OCI-LY1 (cell line): ENCODE results near the gene FGF7.
A peak's percentile ranks its signal among the peaks of the same experiment; 100 is the strongest.

Experiments used
- H2AFZ ChIP-seq: fragments of 200-600 bp; sonication (generic), shearing (Covaris generic); 2 replicates; pipeline ENCODE4 v1.6.0; 2014; ENCODE audit warnings: antibody characterized with exemption, mild to moderate bottlenecking, low read length
- H3F3A ChIP-seq: fragments of 200-600 bp; sonication (generic), shearing (Covaris generic); 2 replicates; pipeline ENCODE4 v1.6.0; 2014; ENCODE audit warnings: mild to moderate bottlenecking, antibody characterized with exemption, low read length, moderate library complexity; ENCODE audit not compliant: insufficient read depth
- H3K27ac ChIP-seq: fragments of 200-600 bp; sonication (generic); 2 replicates; pipeline ENCODE4 v1.5.1; 2014; ENCODE audit warnings: low read length, mixed run types, mild to moderate bottlenecking, low read depth; ENCODE audit not compliant: poor library complexity, severe bottlenecking
- H3K27me3 ChIP-seq: fragments of 200-600 bp; sonication (generic); 2 replicates; pipeline ENCODE4 v1.6.0; 2014; ENCODE audit warnings: antibody characterized with exemption, mild to moderate bottlenecking, low read length, moderate library complexity; ENCODE audit not compliant: insufficient read depth
- H3K36me3 ChIP-seq: fragments of 200-600 bp; sonication (generic); 2 replicates; pipeline ENCODE4 v1.6.1; 2014; ENCODE audit warnings: mild to moderate bottlenecking, antibody characterized with exemption, low read length, moderate library complexity, mixed read lengths; ENCODE audit not compliant: insufficient read depth
- H3K4me1 ChIP-seq: fragments of 200-600 bp; sonication (generic); 2 replicates; pipeline ENCODE4 v1.5.1; 2014; ENCODE audit warnings: mild to moderate bottlenecking, low read length, moderate library complexity; ENCODE audit not compliant: insufficient read depth, severe bottlenecking
- H3K4me2 ChIP-seq: fragments of 200-600 bp; sonication (generic), shearing (Covaris generic); 2 replicates; pipeline ENCODE4 v1.6.1; 2014; ENCODE audit warnings: low read length
- H3K4me3 ChIP-seq: fragments of 200-600 bp; sonication (generic); 2 replicates; pipeline ENCODE4 v1.5.1; 2014; ENCODE audit warnings: low read length, low read depth, mild to moderate bottlenecking, mixed read lengths; ENCODE audit not compliant: poor library complexity, severe bottlenecking
- H3K79me2 ChIP-seq: fragments of 200-600 bp; shearing (Covaris generic); 2 replicates; pipeline ENCODE4 v1.6.1; 2016; ENCODE audit warnings: mixed run types, low read length, mixed read lengths; ENCODE audit not compliant: insufficient read depth
- H3K9ac ChIP-seq: fragments of 200-600 bp; sonication (generic), shearing (Covaris generic); 2 replicates; pipeline ENCODE4 v1.6.1; 2014; ENCODE audit warnings: mild to moderate bottlenecking, low read length, mixed read lengths
- H3K9me2 ChIP-seq: fragments of 200-600 bp; sonication (generic), shearing (Covaris generic); 2 replicates; pipeline ENCODE4 v1.6.1; 2014; ENCODE audit warnings: low read depth, mild to moderate bottlenecking, low read length, mixed read lengths
- H3K9me3 ChIP-seq: fragments of 200-600 bp; shearing (Covaris generic); 2 replicates; pipeline ENCODE4 v1.6.1; 2014; ENCODE audit warnings: low read length, mixed read lengths
- H4K20me1 ChIP-seq: fragments of 200-600 bp; sonication (generic), shearing (Covaris generic); 2 replicates; pipeline ENCODE4 v1.6.0; 2016; ENCODE audit warnings: mild to moderate bottlenecking, low read length; ENCODE audit not compliant: insufficient read depth
- CTCF ChIP-seq: fragments of 200-600 bp; sonication (generic), shearing (Covaris generic); IDR thresholded peaks from 2 replicates; pipeline ENCODE4 v1.5.1; 2017; ENCODE audit warnings: mild to moderate bottlenecking, antibody characterized with exemption, low read length, moderate library complexity, mixed read lengths
- EZH2 ChIP-seq: fragments of 200-600 bp; sonication (generic), shearing (Covaris generic); IDR thresholded peaks from 2 replicates; pipeline ENCODE4 v1.8.0; 2017; ENCODE audit warnings: borderline replicate concordance, mixed run types, mild to moderate bottlenecking, antibody characterized with exemption, low read length, moderate library complexity, mixed read lengths

The FGF7 gene

GRCh38 chr15:49423021-49423420 is at the start of gene FGF7:
Gene FGF7 (plus strand): TSS chr15:49423242. CDS start chr15:49424298, 1,056 bp downstream.
- Histone ChIP-seq H3F3A (no peaks in the 10 kb centered on the region), H3K36me3 (no peaks in the 10 kb centered on the region), H3K27me3 (no peaks in the 10 kb centered on the region), H3K4me1 (no peaks in the 10 kb centered on the region), H4K20me1 (no peaks in the 10 kb centered on the region), H3K4me3 (no peak within 1 kb of the TSS), H3K27ac (no peak within 1 kb of the TSS), H3K9me2 (no peaks in the 10 kb centered on the region), H3K79me2 (no peaks in the 10 kb centered on the region), H3K9ac (no peak within 1 kb of the TSS), H2AFZ (no peak within 1 kb of the TSS; the same call in 1 of the 2 replicates), H3K9me3 (no peaks in the 10 kb centered on the region), H3K4me2 (no peak within 1 kb of the TSS)
- peak; percentile 12; the same call in 1 of the 2 replicates for TF ChIP-seq CTCF
- no peak for TF ChIP-seq EZH2

- Histone ChIP-seq H3K4me1 (peaks cover 21% of the 10 kb centered on the region), H3K9me2 (no peaks in the 10 kb centered on the region), H3K27me3 (no peaks in the 10 kb centered on the region), H3K36me3 (no peaks in the 10 kb centered on the region), H3K4me3 (no peak overlapping the region), H3K79me2 (no peaks in the 10 kb centered on the region), H2AFZ (no peak overlapping the region), H3K9me3 (no peaks in the 10 kb centered on the region), H3K9ac (no peak overlapping the region), H3K27ac (no peak overlapping the region), H4K20me1 (no peaks in the 10 kb centered on the region), H3F3A (no peaks in the 10 kb centered on the region), H3K4me2 (no peak overlapping the region)
- no peak for TF ChIP-seq CTCF
- TF ChIP-seq EZH2, result no peak
These were observed 43.0 kb upstream of the FGF7 start for GRCh38 chr15:49379996-49380395.

GRCh38 chr15:49380912-49381311 is 42.1 kb upstream of the FGF7 start:
- no peaks in the 10 kb centered on the region for H4K20me1 ChIP-seq
- H3K9me2 ChIP-seq, result no peaks in the 10 kb centered on the region

More at GRCh38 chr15:49380912-49381311, 42.1 kb upstream of the FGF7 start:
- no peaks in the 10 kb centered on the region for H3K79me2 ChIP-seq
- TF ChIP-seq CTCF (no peak), EZH2 (no peak)
- no peaks in the 10 kb centered on the region for H3K36me3 ChIP-seq
- no peak overlapping the region for H3K4me3 ChIP-seq
- no peak overlapping the region for H3K27ac ChIP-seq
- no peaks in the 10 kb centered on the region for H3F3A ChIP-seq
- peak overlapping the region; percentile 13; the same call in 1 of the 2 replicates for H2AFZ ChIP-seq
- no peaks in the 10 kb centered on the region for H3K27me3 ChIP-seq
- no peak overlapping the region for H3K4me2 ChIP-seq
- H3K9ac ChIP-seq, result no peak overlapping the region
- H3K9me3 ChIP-seq, result no peaks in the 10 kb centered on the region
- peaks cover 21% of the 10 kb centered on the region for H3K4me1 ChIP-seq
